Muscle of leg (tissue), 11 donors: ENCODE results near the gene TYW1B. TPM values are rescaled to one million over a fixed set of nuclear protein-coding genes. Genes with fewer than 3 reads are reported as not detected.
"Not testable (repeated sequence)": the region's sequence is repeated elsewhere in the genome, so short reads cannot be mapped to it uniquely, and the experiment has no call there.

Source experiments
- DNase-seq: peaks from one replicate; pipeline ENCODE4 v3.0.0; 2013
- H3K27ac ChIP-seq: one replicate; pipeline ENCODE4 v1.5.1; 2013; ENCODE audit warnings: mild to moderate bottlenecking, low read length, control low read depth
- H3K27me3 ChIP-seq: one replicate; pipeline ENCODE4 v1.6.1; 2013; ENCODE audit warnings: low read length; ENCODE audit not compliant: control insufficient read depth, insufficient read depth
- H3K36me3 ChIP-seq: one replicate; pipeline ENCODE4 v1.6.1; 2013; ENCODE audit warnings: low read length; ENCODE audit not compliant: control insufficient read depth, insufficient read depth
- H3K4me1 ChIP-seq: one replicate; pipeline ENCODE4 v1.6.1; 2013; ENCODE audit warnings: low read length; ENCODE audit not compliant: control insufficient read depth, insufficient read depth
- H3K4me3 ChIP-seq: one replicate; pipeline ENCODE4 v1.5.1; 2013; ENCODE audit warnings: low read length, control low read depth
- H3K9me3 ChIP-seq: replicated peaks from 2 replicates; pipeline ENCODE4 v1.6.1; 2013; ENCODE audit warnings: low read depth, low read length; ENCODE audit not compliant: control insufficient read depth
- WGBS: methylation state at CpG from one replicate; pipeline ENCODE4 v1.1.5; 2013; ENCODE audit warnings: missing lambda C conversion rate; ENCODE audit not compliant: insufficient coverage; 5-methylcytosine and 5-hydroxymethylcytosine counted together
- polyA plus RNA-seq, 8 donors: library from polyadenylated mRNA; unstranded; fragments of 120-200 nt; gene quantifications; one replicate each; pipeline versions ENCODE4 v1.2.1 to v1.2.3, GENCODE V29; 2013; ENCODE audit warnings: inconsistent platforms in 1 of 8, low replicate concordance in 1 of 8; ENCODE audit not compliant: insufficient read length in 8 of 8, insufficient read depth in 1 of 8
- total RNA-seq: library from RNA; stranded (reverse); fragments of 120-200 nt; gene quantifications from one replicate; pipeline ENCODE4 v1.2.4, GENCODE V29; 2013

TYW1B gene
- total and polyA plus RNA-seq, 9 donors: 3.0 to 10.3 (median 4.6) TPM

DNA sequence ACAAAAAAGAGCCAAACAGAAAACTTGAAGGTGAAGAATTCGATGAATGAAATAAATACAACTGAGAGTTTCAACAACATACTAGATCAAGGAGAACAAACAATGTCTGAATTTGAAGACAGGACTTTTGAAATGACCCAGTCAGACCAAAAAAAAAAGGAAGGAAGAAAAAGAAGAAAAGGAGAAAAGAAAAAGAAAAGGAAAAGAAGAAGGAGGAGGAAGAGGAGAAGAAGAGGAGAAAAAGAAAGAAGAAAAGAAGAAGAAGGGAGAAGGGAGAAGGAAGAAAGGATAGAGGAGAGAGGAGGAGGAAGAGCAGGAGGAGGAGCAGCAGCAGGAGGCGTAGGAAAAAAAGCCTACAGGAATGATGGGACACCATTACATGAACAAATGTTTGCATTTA, 97.6 kb downstream of the TYW1B start:
- not testable (repeated sequence) for H3K27ac ChIP-seq, H3K27me3 ChIP-seq, H3K4me1 ChIP-seq, H3K4me3 ChIP-seq, DNase-seq, H3K36me3 ChIP-seq, H3K9me3 ChIP-seq
- WGBS: 100% methylated on average over 1 of the region's 2 CpGs

GRCh38 chr7:72729130-72729529, 98.9 kb downstream of the TYW1B start:
- not testable (repeated sequence) for H3K4me3 ChIP-seq, H3K27ac ChIP-seq, H3K27me3 ChIP-seq, H3K36me3 ChIP-seq, H3K9me3 ChIP-seq, H3K4me1 ChIP-seq, DNase-seq
- no CpG with 5 or more reads among the region's 2 CpGs for WGBS

- not testable (repeated sequence) for DNase-seq, H3K27ac ChIP-seq, H3K4me1 ChIP-seq, H3K4me3 ChIP-seq, H3K36me3 ChIP-seq, H3K27me3 ChIP-seq, H3K9me3 ChIP-seq
- no CpG with 5 or more reads among the region's 7 CpGs for WGBS
These were observed 105.3 kb downstream of the TYW1B start for GRCh38 chr7:72722694-72723093.

GRCh38 chr7:72720890-72721289, 107.1 kb downstream of the TYW1B start:
- H3K36me3 ChIP-seq, H3K4me1 ChIP-seq, H3K4me3 ChIP-seq, DNase-seq, H3K9me3 ChIP-seq, H3K27me3 ChIP-seq, H3K27ac ChIP-seq: not testable (repeated sequence)
- WGBS: no CpG with 5 or more reads among the region's 4 CpGs

DNA sequence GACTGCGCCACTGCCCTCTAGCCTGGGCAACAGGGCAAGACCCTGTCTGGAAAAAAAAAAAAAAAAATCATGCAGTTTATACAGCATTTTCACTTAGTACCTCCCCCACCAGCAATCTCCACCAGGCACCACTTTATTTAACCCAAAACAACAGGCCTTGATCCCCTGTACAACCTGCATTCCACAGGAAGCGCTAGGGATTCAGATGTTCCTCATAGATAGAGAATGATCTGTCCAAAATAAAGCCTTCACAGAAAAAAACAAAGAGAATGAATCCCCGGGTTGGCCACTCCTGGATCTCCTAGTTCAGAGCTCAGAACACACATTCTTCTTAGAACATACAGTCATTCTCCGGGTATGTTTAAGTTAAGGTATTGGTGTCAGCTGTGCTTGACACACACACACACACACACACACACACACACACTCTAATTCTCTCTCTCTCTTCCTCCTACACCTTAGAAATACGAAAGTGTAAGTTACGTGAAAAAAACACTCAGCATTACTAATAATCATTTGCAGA, 110.7 kb downstream of the TYW1B start:
- H3K4me3 ChIP-seq, H3K36me3 ChIP-seq, DNase-seq, H3K4me1 ChIP-seq, H3K9me3 ChIP-seq, H3K27me3 ChIP-seq, H3K27ac ChIP-seq: not testable (repeated sequence)
- WGBS: no CpG with 5 or more reads among the region's 6 CpGs

GRCh38 chr7:72711927-72712326, 116.1 kb downstream of the TYW1B start:
- H3K9me3 ChIP-seq, H3K27me3 ChIP-seq, H3K36me3 ChIP-seq, H3K4me3 ChIP-seq, DNase-seq, H3K27ac ChIP-seq, H3K4me1 ChIP-seq: not testable (repeated sequence)
- WGBS: 100% methylated on average over 1 of the region's 3 CpGs

DNA sequence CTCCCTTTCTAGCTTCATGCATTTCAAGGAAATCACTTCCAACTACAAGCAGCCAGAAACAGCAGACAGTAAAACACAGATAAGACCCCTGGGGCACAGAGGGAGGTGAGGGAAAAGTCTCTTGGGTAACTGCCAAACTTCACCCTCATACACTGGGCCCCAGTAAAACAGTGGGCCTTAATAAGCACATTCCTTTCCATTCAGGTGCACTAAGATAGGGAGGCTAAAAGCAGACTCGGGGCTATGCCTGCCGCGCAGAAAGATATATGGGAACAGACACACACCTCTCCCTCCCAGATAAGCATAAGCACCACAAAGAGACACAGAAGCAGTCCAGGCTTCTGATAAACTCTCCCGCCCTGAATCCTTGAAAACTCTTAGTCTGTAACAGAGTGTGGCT, 117.0 kb downstream of the TYW1B start:
- H3K4me3 ChIP-seq: no peak overlapping the region
- no peaks in the 10 kb centered on the region for H3K27me3 ChIP-seq
- H3K27ac ChIP-seq: no peak overlapping the region
- 0% methylated on average over 1 of the region's 4 CpGs for WGBS
- H3K36me3 ChIP-seq: no peaks in the 10 kb centered on the region
- H3K4me1 ChIP-seq: no peaks in the 10 kb centered on the region
- no peak for DNase-seq
- H3K9me3 ChIP-seq: no peaks in the 10 kb centered on the region

DNA sequence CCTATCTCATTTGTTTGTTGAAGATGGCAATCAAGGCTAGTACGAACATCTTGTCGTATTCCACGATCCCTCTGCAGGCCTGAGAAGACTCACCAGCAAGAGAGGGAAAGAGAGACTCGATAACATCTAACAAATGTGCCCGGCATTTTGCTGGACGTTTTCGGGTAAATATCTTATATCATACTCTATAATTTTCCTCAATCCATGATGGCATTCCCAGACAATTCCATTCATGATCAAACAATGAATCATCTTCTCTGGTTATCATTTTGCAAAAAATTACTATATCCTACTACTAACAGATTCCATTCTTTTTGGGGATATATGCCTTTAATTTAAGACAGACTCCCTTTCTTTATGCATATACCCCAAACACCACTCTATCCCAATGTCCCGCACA, 118.1 kb downstream of the TYW1B start:
- no peaks in the 10 kb centered on the region for H3K36me3 ChIP-seq
- DNase-seq: no peak
- no peak overlapping the region for H3K4me3 ChIP-seq
- H3K27me3 ChIP-seq: no peaks in the 10 kb centered on the region
- WGBS: 80% methylated on average over 1 of the region's 8 CpGs
- no peak overlapping the region for H3K27ac ChIP-seq
- H3K9me3 ChIP-seq: no peaks in the 10 kb centered on the region
- no peaks in the 10 kb centered on the region for H3K4me1 ChIP-seq

DNA sequence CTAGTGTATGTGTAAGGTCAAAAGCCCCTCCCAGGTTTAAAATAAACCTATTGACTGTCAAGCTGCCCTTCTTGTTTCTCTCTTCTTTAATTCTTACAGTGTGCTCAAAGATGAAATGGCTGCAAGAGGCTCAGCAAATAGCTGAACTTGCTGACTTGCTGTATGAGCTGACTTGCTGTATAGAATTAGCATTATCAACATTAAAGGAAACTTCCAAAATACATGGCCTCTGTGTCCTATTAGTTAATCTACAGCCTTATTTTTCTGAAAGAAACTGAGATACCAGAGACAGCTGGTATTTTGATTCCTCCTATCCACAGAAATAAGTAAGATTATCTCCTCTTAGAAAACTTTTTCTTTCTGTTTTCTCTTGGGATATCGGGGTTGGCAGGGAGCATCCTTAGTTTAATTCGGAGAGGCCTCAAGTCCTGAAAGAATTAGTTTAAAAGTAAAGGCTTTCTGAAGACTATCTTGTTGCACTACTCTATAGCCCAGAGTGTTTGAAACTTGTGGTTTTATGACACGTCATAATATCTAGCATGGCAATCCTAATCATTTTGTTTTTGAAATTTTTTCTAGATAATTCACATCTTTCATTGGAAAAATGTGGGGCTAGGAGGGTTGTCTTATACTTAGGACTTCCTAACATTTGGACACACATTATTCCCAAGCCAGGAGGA, 119.5 kb downstream of the TYW1B start:
- not testable (repeated sequence) for H3K4me3 ChIP-seq, H3K9me3 ChIP-seq, H3K4me1 ChIP-seq, H3K27me3 ChIP-seq, H3K27ac ChIP-seq, H3K36me3 ChIP-seq
- peak; percentile 4 for DNase-seq
- WGBS: no CpG with 5 or more reads among the region's 3 CpGs

- Histone ChIP-seq H3K27me3 (no peaks in the 10 kb centered on the region), H3K27ac (no peak overlapping the region), H3K4me1 (no peaks in the 10 kb centered on the region), H3K36me3 (no peaks in the 10 kb centered on the region), H3K4me3 (no peak overlapping the region), H3K9me3 (no peaks in the 10 kb centered on the region)
- no CpG with 5 or more reads among the region's 1 CpG for WGBS
- no peak for DNase-seq
These were observed 121.5 kb downstream of the TYW1B start for GRCh38 chr7:72706521-72706920.

- WGBS: no CpG with 5 or more reads among the region's 4 CpGs
- not testable (repeated sequence) for H3K9me3 ChIP-seq, H3K4me3 ChIP-seq, H3K27ac ChIP-seq, H3K36me3 ChIP-seq, H3K4me1 ChIP-seq, H3K27me3 ChIP-seq, DNase-seq
These were observed 122.3 kb downstream of the TYW1B start for GRCh38 chr7:72705693-72706092.
